ENCODE data around the gene SIX3.

Gene SIX3

GRCh38 chr2:44981714-44982108 lies 40.2 kb downstream of the SIX3 start:
- H3K4me3 ChIP-seq (ENCODE audit: low read depth, low read length), result no peak overlapping the region
- ChIA-PET POLR2A (no interaction called here), CTCF (interaction anchor here (0.6 to 11.2 kb wide), 51 partner anchors 9 to 937 kb away, joined by 3 to 365 read pairs (median 5); no protein-coding TSS in a partner anchor)
- peak; percentile 84 for TF ChIP-seq CTCF (IDR thresholded peaks at IDR 0.05; ENCODE audit: insufficient read depth, low read length, missing control alignments)
- DNase-seq (ENCODE audit: low read depth, low spot score), result peak; percentile 12

GRCh38 chr2:44983836-44984604 lies 42.5 kb downstream of the SIX3 start:
- ChIA-PET POLR2A (no interaction called here), CTCF (interaction anchor here (1.3 to 11.2 kb wide), 7 partner anchors 9 to 595 kb away, joined by 4 to 365 read pairs (median 7); no protein-coding TSS in a partner anchor)
- DNase-seq (ENCODE audit: low read depth, low spot score), result no peak
- no peak overlapping the region for H3K4me3 ChIP-seq (ENCODE audit: low read depth, low read length)
- no peak for TF ChIP-seq CTCF (IDR thresholded peaks at IDR 0.05; ENCODE audit: insufficient read depth, low read length, missing control alignments)

- ChIA-PET CTCF (interaction anchor here (0.6 to 2.1 kb wide), 3 partner anchors 8 to 588 kb away, joined by 3 to 5 read pairs (median 3); no protein-coding TSS in a partner anchor), POLR2A (no interaction called here)
- no peak for TF ChIP-seq CTCF (IDR thresholded peaks at IDR 0.05; ENCODE audit: insufficient read depth, low read length, missing control alignments)
- no peak overlapping the region for H3K4me3 ChIP-seq (ENCODE audit: low read depth, low read length)
- no peak for DNase-seq (ENCODE audit: low read depth, low spot score)
Measured at GRCh38 chr2:44989176-44989575, 47.7 kb downstream of the SIX3 start.

GRCh38 chr2:44994377-44994776 lies 52.9 kb downstream of the SIX3 start:
- H3K4me3 ChIP-seq (ENCODE audit: low read depth, low read length), result no peak overlapping the region
- CTCF ChIA-PET, result no interaction called here
- TF ChIP-seq CTCF (IDR thresholded peaks at IDR 0.05; ENCODE audit: insufficient read depth, low read length, missing control alignments), result no peak
- DNase-seq (ENCODE audit: low read depth, low spot score), result no peak
- POLR2A ChIA-PET, result no interaction called here
